Measurements from ENCODE around the gene DOCK8. TPM values are rescaled to one million over a fixed set of nuclear protein-coding genes. Genes with fewer than 3 reads are reported as not detected.

The DOCK8 gene
- total RNA-seq, 1 donor from 2014 or later, result 4.4 TPM

DNA sequence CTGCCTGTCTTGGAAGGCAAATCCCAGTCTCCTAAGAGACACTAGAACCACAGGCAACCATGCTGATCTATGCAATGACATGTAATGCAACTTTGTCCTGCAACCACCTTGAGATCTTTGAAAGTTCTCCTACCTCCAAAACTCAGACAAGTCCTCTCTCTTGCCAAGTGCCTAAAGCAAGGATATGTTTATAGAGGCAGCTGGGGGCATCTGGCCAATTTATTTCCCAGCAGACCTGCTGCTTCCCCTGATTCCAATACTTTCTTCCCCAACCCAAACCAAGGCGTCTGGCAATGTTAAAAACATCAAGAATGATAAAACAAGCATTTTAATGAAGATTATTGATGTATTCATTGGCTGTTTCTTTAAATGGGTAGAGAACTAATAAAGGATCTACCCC is 138.4 kb downstream of the DOCK8 start:
- peaks cover 21% of the 10 kb centered on the region for H3K27me3 ChIP-seq (ENCODE audit: insufficient read depth, low read length)
- H2AFZ ChIP-seq (ENCODE audit: low read depth, low read length), result no peak overlapping the region
- peaks cover 11% of the 10 kb centered on the region for H3K27me3 Mint-ChIP-seq (ENCODE audit: low read depth, unreplicated experiment)
- H3K79me2 ChIP-seq (ENCODE audit: insufficient read depth, low read length), result no peaks in the 10 kb centered on the region
- no peak overlapping the region for H3K4me3 ChIP-seq (ENCODE audit: insufficient read depth, low read depth, low read length)
- TF ChIP-seq EZH2 (IDR thresholded peaks at IDR 0.05; ENCODE audit: insufficient read depth, low read length), result no peak
- no peak for TF ChIP-seq CTCF (IDR thresholded peaks at IDR 0.05; ENCODE audit: insufficient read depth, low read depth, low read length)
- peaks cover 5% of the 10 kb centered on the region for H3K4me1 Mint-ChIP-seq (ENCODE audit: low read depth, unreplicated experiment)
- no peaks in the 10 kb centered on the region for H3K36me3 Mint-ChIP-seq (ENCODE audit: low read depth, unreplicated experiment)
- FAIRE-seq (no peak), DNase-seq (ENCODE audit: low read depth) (no peak)
- no peak overlapping the region for H3K9ac ChIP-seq (ENCODE audit: low read length)
- no peak overlapping the region for H3K27ac ChIP-seq (ENCODE audit: low read depth, low read length)
- H4K20me1 ChIP-seq (ENCODE audit: insufficient read depth, low read length), result no peaks in the 10 kb centered on the region
- no peak overlapping the region for H3K27ac Mint-ChIP-seq (ENCODE audit: unreplicated experiment)
- H3K9me3 Mint-ChIP-seq (ENCODE audit: unreplicated experiment), result no peaks in the 10 kb centered on the region
- H3K4me1 ChIP-seq (ENCODE audit: insufficient read depth, low read length), result no peaks in the 10 kb centered on the region
- H3K4me3 Mint-ChIP-seq (ENCODE audit: unreplicated experiment), result no peak overlapping the region
- H3K9me3 ChIP-seq (ENCODE audit: insufficient read depth, low read depth, low read length), result no peaks in the 10 kb centered on the region
- no peaks in the 10 kb centered on the region for H3K36me3 ChIP-seq (ENCODE audit: insufficient read depth, low read length)
- no peak overlapping the region for H3K4me2 ChIP-seq (ENCODE audit: low read length)

DNA sequence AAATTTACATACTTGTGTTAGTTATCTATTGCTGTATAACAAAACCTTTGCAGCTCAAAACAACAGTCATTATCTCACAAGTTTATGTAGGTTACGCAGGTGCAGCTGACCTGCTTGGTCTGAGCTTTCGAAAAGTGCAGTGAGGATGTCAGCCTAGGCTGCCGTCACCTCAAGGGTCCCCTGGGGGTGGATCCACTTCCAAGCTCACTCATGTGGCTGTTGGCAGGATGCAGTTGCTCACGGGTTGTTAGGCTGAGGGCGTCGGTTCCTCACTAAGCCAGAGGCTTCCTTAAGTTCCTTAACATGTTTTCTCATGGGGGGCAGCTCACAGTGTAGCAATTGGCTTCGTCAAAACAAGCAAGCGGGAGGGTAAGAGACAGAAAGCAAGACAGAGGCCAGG is 139.8 kb downstream of the DOCK8 start:
- H3K4me1 ChIP-seq (ENCODE audit: insufficient read depth, low read length), result no peaks in the 10 kb centered on the region
- H3K36me3 Mint-ChIP-seq (ENCODE audit: low read depth, unreplicated experiment), result no peaks in the 10 kb centered on the region
- H3K4me3 ChIP-seq (ENCODE audit: insufficient read depth, low read depth, low read length), result no peak overlapping the region
- peaks cover 13% of the 10 kb centered on the region for H3K27me3 ChIP-seq (ENCODE audit: insufficient read depth, low read length)
- FAIRE-seq, result no peak
- H3K9ac ChIP-seq (ENCODE audit: low read length), result no peak overlapping the region
- peaks cover 5% of the 10 kb centered on the region for H3K4me1 Mint-ChIP-seq (ENCODE audit: low read depth, unreplicated experiment)
- TF ChIP-seq EZH2 (IDR thresholded peaks at IDR 0.05; ENCODE audit: insufficient read depth, low read length) (no peak), CTCF (IDR thresholded peaks at IDR 0.05; ENCODE audit: insufficient read depth, low read depth, low read length) (no peak)
- H3K4me2 ChIP-seq (ENCODE audit: low read length), result no peak overlapping the region
- no peaks in the 10 kb centered on the region for H4K20me1 ChIP-seq (ENCODE audit: insufficient read depth, low read length)
- H3K27ac Mint-ChIP-seq (ENCODE audit: unreplicated experiment), result no peak overlapping the region
- no peak overlapping the region for H3K4me3 Mint-ChIP-seq (ENCODE audit: unreplicated experiment)
- H3K9me3 ChIP-seq (ENCODE audit: insufficient read depth, low read depth, low read length), result no peaks in the 10 kb centered on the region
- no peak overlapping the region for H2AFZ ChIP-seq (ENCODE audit: low read depth, low read length)
- no peak overlapping the region for H3K27ac ChIP-seq (ENCODE audit: low read depth, low read length)
- peaks cover 12% of the 10 kb centered on the region for H3K27me3 Mint-ChIP-seq (ENCODE audit: low read depth, unreplicated experiment)
- no peak for DNase-seq (ENCODE audit: low read depth)
- no peaks in the 10 kb centered on the region for H3K36me3 ChIP-seq (ENCODE audit: insufficient read depth, low read length)
- H3K9me3 Mint-ChIP-seq (ENCODE audit: unreplicated experiment), result no peaks in the 10 kb centered on the region
- H3K79me2 ChIP-seq (ENCODE audit: insufficient read depth, low read length), result no peaks in the 10 kb centered on the region

DNA sequence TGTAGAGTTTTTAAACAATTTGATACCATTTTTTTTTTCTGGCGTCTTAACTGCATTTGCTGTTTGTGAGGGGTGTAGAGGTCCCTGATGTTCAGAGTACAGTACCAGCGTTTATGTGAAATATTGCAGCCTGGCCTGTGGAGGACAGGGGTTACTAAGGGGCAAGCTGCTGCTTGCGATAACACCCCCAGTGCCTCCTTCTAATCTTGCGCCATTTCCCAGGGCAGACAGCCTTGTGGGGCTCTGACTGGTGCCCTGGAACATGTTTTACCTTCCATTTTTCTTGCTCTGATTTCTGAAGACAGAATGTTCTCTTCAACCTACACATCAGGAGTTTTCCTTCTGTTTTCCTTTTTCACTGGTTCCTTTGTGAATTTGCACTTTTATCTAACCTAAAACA is 142.9 kb downstream of the DOCK8 start:
- H3K27ac Mint-ChIP-seq (ENCODE audit: unreplicated experiment), result no peak overlapping the region
- no peaks in the 10 kb centered on the region for H3K9me3 Mint-ChIP-seq (ENCODE audit: unreplicated experiment)
- peaks cover 3% of the 10 kb centered on the region for H3K27me3 ChIP-seq (ENCODE audit: insufficient read depth, low read length)
- H3K4me3 Mint-ChIP-seq (ENCODE audit: unreplicated experiment), result no peak overlapping the region
- H3K4me3 ChIP-seq (ENCODE audit: insufficient read depth, low read depth, low read length), result no peak overlapping the region
- H3K36me3 Mint-ChIP-seq (ENCODE audit: low read depth, unreplicated experiment), result no peaks in the 10 kb centered on the region
- TF ChIP-seq EZH2 (IDR thresholded peaks at IDR 0.05; ENCODE audit: insufficient read depth, low read length), result no peak
- no peak for TF ChIP-seq CTCF (IDR thresholded peaks at IDR 0.05; ENCODE audit: insufficient read depth, low read depth, low read length)
- DNase-seq (ENCODE audit: low read depth), result no peak
- no peak overlapping the region for H3K4me2 ChIP-seq (ENCODE audit: low read length)
- H3K27ac ChIP-seq (ENCODE audit: low read depth, low read length), result no peak overlapping the region
- no peaks in the 10 kb centered on the region for H3K4me1 ChIP-seq (ENCODE audit: insufficient read depth, low read length)
- H3K79me2 ChIP-seq (ENCODE audit: insufficient read depth, low read length), result no peaks in the 10 kb centered on the region
- no peak for FAIRE-seq
- H3K27me3 Mint-ChIP-seq (ENCODE audit: low read depth, unreplicated experiment), result peaks cover 8% of the 10 kb centered on the region
- H3K9ac ChIP-seq (ENCODE audit: low read length), result no peak overlapping the region
- H3K36me3 ChIP-seq (ENCODE audit: insufficient read depth, low read length), result no peaks in the 10 kb centered on the region
- H3K9me3 ChIP-seq (ENCODE audit: insufficient read depth, low read depth, low read length), result no peaks in the 10 kb centered on the region
- H3K4me1 Mint-ChIP-seq (ENCODE audit: low read depth, unreplicated experiment), result peaks cover 5% of the 10 kb centered on the region
- no peaks in the 10 kb centered on the region for H4K20me1 ChIP-seq (ENCODE audit: insufficient read depth, low read length)
- H2AFZ ChIP-seq (ENCODE audit: low read depth, low read length), result no peak overlapping the region
